K562 (cell line): ENCODE data around the gene CSMD2. TPM values are rescaled to one million over a fixed set of nuclear protein-coding genes. Genes with fewer than 3 reads are reported as not detected.

ENCODE experiments used
- BHLHE40 ChIP-seq: IDR thresholded peaks from 2 replicates; pipeline ENCODE4 v1.6.1; 2011; ENCODE audit warnings: low read length, improper control_type of control experiment
- CHCHD3 ChIP-seq: fragments of 250-450 bp; sonication (Bioruptor Pico); IDR thresholded peaks from 2 replicates; pipeline ENCODE4 v2.1.2; 2022; ENCODE audit warnings: mild to moderate bottlenecking
- CTCF ChIP-seq, 3 experiments: IDR thresholded peaks in 2 of 3; conservative IDR thresholded peaks in 1 of 3; 2 replicates each; pipeline ENCODE4 v1.5.1; 2011 to 2012; ENCODE audit warnings: low read length in 3 of 3, mild to moderate bottlenecking in 3 of 3, control low read depth in 2 of 3, improper control_type of control experiment in 1 of 3, inconsistent platforms in 1 of 3, low read depth in 1 of 3, mixed read lengths in 1 of 3, moderate library complexity in 1 of 3; ENCODE audit not compliant: insufficient read depth in 2 of 3
- E2F8 ChIP-seq: fragments of 450-650 bp; IDR thresholded peaks from 2 replicates; pipeline ENCODE4 v1.7.1; 2018; ENCODE audit warnings: mild to moderate bottlenecking, low read depth; ENCODE audit not compliant: partially characterized antibody
- FIP1L1 ChIP-seq: fragments of 200-400 bp; formaldehyde crosslinking; IDR thresholded peaks from 2 replicates; pipeline ENCODE4 v1.6.1; 2018; ENCODE audit warnings: mild to moderate bottlenecking, low read depth, low read length; ENCODE audit not compliant: poor library complexity, severe bottlenecking
- FOS ChIP-seq: IDR thresholded peaks from 3 replicates; pipeline ENCODE4 v1.6.1; 2011; ENCODE audit not compliant: insufficient read length; ENCODE audit errors: extremely low read depth
- MNT ChIP-seq, 2 experiments: fragments of 450-650 bp; conservative IDR thresholded peaks; 2 replicates each; pipeline ENCODE4 v1.6.1; 2017; ENCODE audit warnings: mild to moderate bottlenecking in 2 of 2, moderate library complexity in 2 of 2
- MTF1 ChIP-seq: fragments of 250-450 bp; sonication (Bioruptor Pico); IDR thresholded peaks from 2 replicates; pipeline ENCODE4 v1.9.0; 2021; ENCODE audit warnings: moderate library complexity, mild to moderate bottlenecking, inconsistent platforms, borderline replicate concordance
- PHF21A ChIP-seq: fragments of 450-650 bp; IDR thresholded peaks from 2 replicates; pipeline ENCODE4 v1.6.1; 2017; ENCODE audit warnings: low read depth, borderline replicate concordance
- SLC30A9 ChIP-seq: fragments of 250-450 bp; sonication (Bioruptor Pico); IDR thresholded peaks from 2 replicates; pipeline ENCODE4 v1.8.0; 2022; ENCODE audit warnings: mild to moderate bottlenecking, moderate library complexity
- SPI1 ChIP-seq: IDR thresholded peaks from 2 replicates; pipeline ENCODE4 v1.6.1; 2011; ENCODE audit warnings: low read depth, low read length, control low read depth, borderline replicate concordance
- THRA ChIP-seq: fragments of 450-650 bp; IDR thresholded peaks from 2 replicates; pipeline ENCODE4 v1.6.1; 2017; ENCODE audit warnings: mild to moderate bottlenecking, moderate library complexity
- ZBTB2 ChIP-seq: fragments of 450-650 bp; IDR thresholded peaks from 2 replicates; pipeline ENCODE4 v1.6.1; 2016; ENCODE audit warnings: antibody characterized with exemption
- ZKSCAN3 ChIP-seq: fragments of 250-450 bp; sonication (Bioruptor Pico); IDR thresholded peaks from 2 replicates; pipeline ENCODE4 v1.4.0; 2020
- ZNF12 ChIP-seq: sonication (generic); formaldehyde crosslinking; IDR thresholded peaks from 2 replicates; pipeline ENCODE4 v1.4.0; 2020; ENCODE audit warnings: mild to moderate bottlenecking, missing genetic modification reagents
- polyA plus RNA-seq, 8 experiments: library from polyadenylated mRNA; depleted of rRNA in 4 of 8; stranded (reverse) in 5 of 8; unstranded in 3 of 8; fragments of >200 nt; fragmentation: Nextera tagmentation in 2 of 8; fragmentation: Illumina TruSeq in 1 of 8; extraction: Ambion mirVana in 2 of 8; extraction: Trizol in 1 of 8; gene quantifications; 2 replicates each; pipeline versions ENCODE4 v1.2.1 to v1.2.3, GENCODE V29; 2011 to 2014; ENCODE audit warnings: inconsistent platforms in 1 of 8, missing spikeins in 1 of 8
- total RNA-seq, 7 experiments: library from RNA; depleted of rRNA in 6 of 7; stranded (reverse); fragments of >200 nt in 6 of 7; fragmentation: Illumina TruSeq in 2 of 7; extraction: Trizol in 2 of 7; gene quantifications; 2 replicates each; pipeline versions ENCODE4 v1.2.1 to v1.2.3, GENCODE V29; 2011 to 2021; ENCODE audit warnings: low replicate concordance in 1 of 7

The CSMD2 gene
- total and polyA plus RNA-seq, 9 of the 15 experiments (the other 6 are each of a cell fraction or from before 2014, with no cell fraction given) = not detected

- TF ChIP-seq CTCF (IDR thresholded peaks at IDR 0.05 in 2 of 3, conservative IDR thresholded peaks at IDR 0.05 in 1 of 3; ENCODE audit: insufficient read depth in 2 of 3, low read depth in 1 of 3, low read length in 3 of 3) (no peak), E2F8 (peak; percentile 29), BHLHE40 (peak; percentile 59), SPI1 (peak; percentile 88), MTF1 (CRISPR knock-in tag) (no peak), ZKSCAN3 (CRISPR knock-in tag) (no peak), PHF21A (no peak; the same call in 1 of the 2 replicates), ZBTB2 (no peak; the same call in 1 of the 2 replicates), MNT (conservative IDR thresholded peaks at IDR 0.05) (peak in 1 of 2 experiments; percentile 55; a peak in 2 of 4 replicates), CHCHD3 (no peak), FIP1L1 (no peak), THRA (no peak), ZNF12 (CRISPR knock-in tag) (no peak), FOS (peak; percentile 94), SLC30A9 (no peak)
Observed at GRCh38 chr1:33472269-33472980, 692.6 kb downstream of the CSMD2 start, which contains the start of gene ZSCAN20 (continued).
